SK-N-SH (cell line): ENCODE results near the gene IGSF9. TPM values are rescaled to one million over a fixed set of nuclear protein-coding genes. Genes with fewer than 3 reads are reported as not detected.

Experiments used
- CTCF ChIA-PET: fragments of 300-600, 350-600 bp; formaldehyde crosslinking; extraction: SDS; loops from one replicate; lab custom pipeline; 2021; lab: Yijun Ruan, JAX
- POLR2A ChIA-PET: fragments of 350-600 bp; sonication (Branson Sonifier 250); formaldehyde crosslinking; extraction: SDS; loops from one replicate; lab custom pipeline; 2020; ENCODE audit warnings: antibody characterized with exemption, inconsistent platforms; lab: Yijun Ruan, JAX
- DNase-seq: peaks from one replicate; pipeline ENCODE4 v3.0.0; 2012
- H2AFZ ChIP-seq: fragments of 200-600 bp; sonication (generic); 2 replicates; pipeline ENCODE4 v1.8.1; 2016; ENCODE audit warnings: antibody characterized with exemption, mild to moderate bottlenecking, low read depth
- H3F3A ChIP-seq: fragments of 200-600 bp; sonication (generic); replicated peaks from 2 replicates; pipeline ENCODE3; 2016; ENCODE audit warnings: antibody characterized with exemption, mild to moderate bottlenecking; ENCODE audit not compliant: insufficient read depth
- H3K27ac ChIP-seq, 2 experiments: fragments of 200-500 bp in 1 of 2; fragments of 200-600 bp in 1 of 2; sonication (Bioruptor generic) in 1 of 2; sonication (generic), shearing (Covaris generic) in 1 of 2; 2 replicates each; pipeline versions ENCODE4 v1.5.1 to v1.6.1; 2014 to 2016; ENCODE audit warnings: low read depth in 2 of 2, inconsistent platforms in 1 of 2, low read length in 1 of 2, mild to moderate bottlenecking in 1 of 2, mixed read lengths in 1 of 2
- H3K27me3 ChIP-seq: fragments of 200-600 bp; sonication (generic), shearing (Covaris generic); 2 replicates; pipeline ENCODE4 v1.6.1; 2016; ENCODE audit warnings: mixed run types; ENCODE audit not compliant: insufficient read depth
- H3K36me3 ChIP-seq, 2 experiments: fragments of 200-500 bp in 1 of 2; fragments of 200-600 bp in 1 of 2; sonication (Bioruptor generic) in 1 of 2; sonication (generic) in 1 of 2; replicated peaks in 1 of 2; 2 replicates each; pipeline versions ENCODE3 to v1.5.1; 2014 to 2016; ENCODE audit warnings: low read length in 1 of 2, mild to moderate bottlenecking in 1 of 2; ENCODE audit not compliant: insufficient read depth in 2 of 2, control insufficient read depth in 1 of 2
- H3K4me1 ChIP-seq, 2 experiments: fragments of 200-500 bp in 1 of 2; fragments of 200-600 bp in 1 of 2; sonication (Bioruptor generic) in 1 of 2; sonication (generic), shearing (Covaris generic) in 1 of 2; 2 replicates each; pipeline versions ENCODE4 v1.5.1 to v1.6.1; 2014 to 2016; ENCODE audit warnings: low read depth in 1 of 2, low read length in 1 of 2, mixed run types in 1 of 2; ENCODE audit not compliant: insufficient read depth in 2 of 2, control insufficient read depth in 1 of 2
- H3K4me2 ChIP-seq: fragments of 200-600 bp; sonication (generic), shearing (Covaris generic); 2 replicates; pipeline ENCODE4 v1.6.1; 2017; ENCODE audit warnings: mixed run types
- H3K4me3 ChIP-seq, 2 experiments: fragments of 200-500 bp in 1 of 2; fragments of 200-600 bp in 1 of 2; sonication (Bioruptor generic) in 1 of 2; sonication (generic), shearing (Covaris generic) in 1 of 2; 2 replicates each; pipeline versions ENCODE4 v1.5.1 to v1.8.1; 2014 to 2016; ENCODE audit warnings: low read depth in 2 of 2, inconsistent platforms in 1 of 2, low read length in 1 of 2, mild to moderate bottlenecking in 1 of 2, mixed read lengths in 1 of 2, moderate library complexity in 1 of 2
- H3K79me2 ChIP-seq: fragments of 200-600 bp; sonication (generic); 2 replicates; pipeline ENCODE4 v1.8.1; 2017; ENCODE audit warnings: mild to moderate bottlenecking; ENCODE audit not compliant: insufficient read depth
- H3K9ac ChIP-seq: fragments of 200-600 bp; sonication (generic); 2 replicates; pipeline ENCODE4 v1.6.1; 2017; ENCODE audit warnings: mixed run types
- H3K9me2 ChIP-seq: fragments of 200-600 bp; sonication (generic); 2 replicates; pipeline ENCODE4 v1.6.1; 2017; ENCODE audit warnings: mixed run types
- H3K9me3 ChIP-seq: fragments of 200-600 bp; sonication (generic); 2 replicates; pipeline ENCODE4 v1.6.1; 2017; ENCODE audit warnings: mixed run types, mild to moderate bottlenecking, moderate library complexity
- H4K20me1 ChIP-seq: fragments of 200-600 bp; sonication (generic); 2 replicates; pipeline ENCODE4 v1.6.1; 2017; ENCODE audit warnings: mild to moderate bottlenecking, mixed run types; ENCODE audit not compliant: insufficient read depth
- CHD2 ChIP-seq: fragments of 150-350 bp; IDR thresholded peaks from 2 replicates; pipeline ENCODE4 v1.6.1; 2018; ENCODE audit warnings: low read length; ENCODE audit not compliant: partially characterized antibody
- EP300 ChIP-seq, 2 experiments: IDR thresholded peaks; 2 replicates each; pipeline versions ENCODE4 v1.4.0 to v1.6.1; 2012; ENCODE audit warnings: borderline replicate concordance in 1 of 2, low read depth in 1 of 2, low read length in 1 of 2
- FOXM1 ChIP-seq: IDR thresholded peaks from 2 replicates; pipeline ENCODE4 v1.4.0; 2012; ENCODE audit warnings: low read depth, mild to moderate bottlenecking
- IRF3 ChIP-seq: fragments of 150-350 bp; IDR thresholded peaks from 2 replicates; pipeline ENCODE4 v1.6.1; 2016; ENCODE audit warnings: mild to moderate bottlenecking, low read depth, low read length
- JUND ChIP-seq: IDR thresholded peaks from 2 replicates; pipeline ENCODE4 v1.4.0; 2012
- MEF2A ChIP-seq: IDR thresholded peaks from 2 replicates; pipeline ENCODE4 v1.4.0; 2012; ENCODE audit warnings: low read depth, borderline replicate concordance
- MXI1 ChIP-seq: IDR thresholded peaks from 2 replicates; pipeline ENCODE4 v1.6.1; 2012; ENCODE audit warnings: mild to moderate bottlenecking, low read depth, low read length, improper control_type of control experiment
- NFIC ChIP-seq: IDR thresholded peaks from 2 replicates; pipeline ENCODE4 v1.4.0; 2012; ENCODE audit warnings: borderline replicate concordance
- POLR2AphosphoS5 ChIP-seq: IDR thresholded peaks from 2 replicates; pipeline ENCODE4 v1.6.1; 2012; ENCODE audit warnings: low read depth, low read length
- RCOR1 ChIP-seq: fragments of 150-350 bp; IDR thresholded peaks from 2 replicates; pipeline ENCODE4 v1.6.1; 2017; ENCODE audit warnings: antibody characterized with exemption, low read length
- REST ChIP-seq: IDR thresholded peaks from 2 replicates; pipeline ENCODE4 v1.6.1; 2012; ENCODE audit warnings: mild to moderate bottlenecking, low read depth, low read length, moderate library complexity
- RFX5 ChIP-seq: IDR thresholded peaks from 2 replicates; pipeline ENCODE4 v1.6.1; 2012; ENCODE audit warnings: mild to moderate bottlenecking, improper control_type of control experiment, low read length
- RXRA ChIP-seq: IDR thresholded peaks from 2 replicates; pipeline ENCODE4 v1.4.0; 2012; ENCODE audit warnings: low read depth, mild to moderate bottlenecking, borderline replicate concordance
- SMC3 ChIP-seq: IDR thresholded peaks from 2 replicates; pipeline ENCODE4 v1.6.1; 2012; ENCODE audit warnings: low read depth, low read length, improper control_type of control experiment
- TAF1 ChIP-seq: IDR thresholded peaks from 2 replicates; pipeline ENCODE4 v1.6.1; 2012; ENCODE audit warnings: low read depth, mild to moderate bottlenecking, low read length, moderate library complexity, borderline replicate concordance
- TCF12 ChIP-seq: IDR thresholded peaks from 2 replicates; pipeline ENCODE4 v1.4.0; 2012
- TEAD4 ChIP-seq: IDR thresholded peaks from 2 replicates; pipeline ENCODE4 v1.4.0; 2012; ENCODE audit warnings: mild to moderate bottlenecking, borderline replicate concordance; ENCODE audit not compliant: insufficient read depth
- USF2 ChIP-seq: fragments of 150-350 bp; IDR thresholded peaks from 2 replicates; pipeline ENCODE4 v1.6.1; 2017; ENCODE audit warnings: antibody characterized with exemption, low read length, low read depth, borderline replicate concordance
- ZBTB33 ChIP-seq: IDR thresholded peaks from 2 replicates; pipeline ENCODE4 v1.4.0; 2012; ENCODE audit warnings: low read depth, borderline replicate concordance
- WGBS: methylation state at CpG from one replicate; pipeline ENCODE4 v1.1.6; 2017; ENCODE audit warnings: low lambda C conversion rate; 5-methylcytosine and 5-hydroxymethylcytosine counted together
- polyA plus RNA-seq, 3 experiments: library from polyadenylated mRNA; depleted of rRNA; stranded (reverse); fragments of >200 nt; gene quantifications; 2 replicates each; pipeline ENCODE4 v1.2.3, GENCODE V29; 2012

Gene IGSF9
- polyA plus RNA-seq, 1 of the 3 experiments (the other 2 are of a cell fraction): 2.4 TPM

- Histone ChIP-seq H3K27me3 (peaks cover 2% of the 10 kb centered on the region; the same call in 1 of the 2 replicates), H3K4me2 (no peak overlapping the region), H3K27ac (no peak overlapping the region), H3K9ac (no peak overlapping the region), H3K9me3 (no peaks in the 10 kb centered on the region), H3K9me2 (no peaks in the 10 kb centered on the region), H3K79me2 (no peaks in the 10 kb centered on the region), H3F3A (no peaks in the 10 kb centered on the region), H3K36me3 (no peaks in the 10 kb centered on the region), H4K20me1 (no peaks in the 10 kb centered on the region), H2AFZ (no peak overlapping the region), H3K4me3 (no peak overlapping the region), H3K4me1 (no peaks in the 10 kb centered on the region)
- DNase-seq: no peak
- POLR2A ChIA-PET: no interaction called here
- 28% methylated on average over 3 of the region's 3 CpGs for WGBS
- CTCF ChIA-PET: interaction anchor here (1.0 to 13.1 kb wide), 3 partner anchors 14 to 48 kb away, joined by 3 to 100 read pairs (median 8); partner anchors contain the start of gene IGSF9
- TF ChIP-seq CHD2: no peak
- TF ChIP-seq MXI1: no peak
- no peak for TF ChIP-seq TCF12
- no peak for TF ChIP-seq USF2
- TF ChIP-seq EP300 (IDR thresholded peaks at IDR 0.05; ENCODE audit: borderline replicate concordance in 1 of 2, low read depth in 1 of 2, low read length in 1 of 2): no peak
- no peak for TF ChIP-seq SMC3
- no peak for TF ChIP-seq RXRA
- TF ChIP-seq RFX5: no peak
- TF ChIP-seq IRF3: no peak
Measured at GRCh38 chr1:159958719-159959380, 13.4 kb upstream of the IGSF9 start.

- 39% methylated on average over 8 of the region's 9 CpGs for WGBS
- CTCF ChIA-PET: interaction anchor here (0.5 to 13.1 kb wide), 5 partner anchors 12 to 136 kb away, joined by 3 to 100 read pairs (median 3); partner anchors contain the start of gene IGSF9
- no peak overlapping the region for H2AFZ ChIP-seq
- no peak for TF ChIP-seq JUND
- no peak for TF ChIP-seq TAF1
- no peak for TF ChIP-seq NFIC
- TF ChIP-seq RFX5: no peak
- TF ChIP-seq FOXM1: no peak
- no peak for TF ChIP-seq POLR2AphosphoS5
- TF ChIP-seq REST: no peak
- no peak for TF ChIP-seq RCOR1
- no peak for TF ChIP-seq TEAD4
- no peak for TF ChIP-seq MEF2A
- TF ChIP-seq USF2: no peak
- no peak for TF ChIP-seq ZBTB33
Measured at GRCh38 chr1:159957824-159958268, 12.4 kb upstream of the IGSF9 start.

More at GRCh38 chr1:159957824-159958268, 12.4 kb upstream of the IGSF9 start:
- Histone ChIP-seq H3K4me3 (no peak overlapping the region), H3K9ac (no peak overlapping the region), H3K9me3 (no peaks in the 10 kb centered on the region), H3K4me1 (no peaks in the 10 kb centered on the region), H3K27me3 (no peaks in the 10 kb centered on the region), H3K36me3 (no peaks in the 10 kb centered on the region), H3K9me2 (no peaks in the 10 kb centered on the region), H4K20me1 (no peaks in the 10 kb centered on the region), H3K27ac (no peak overlapping the region), H3F3A (no peaks in the 10 kb centered on the region), H3K4me2 (no peak overlapping the region), H3K79me2 (no peaks in the 10 kb centered on the region)
- no peak for DNase-seq
- POLR2A ChIA-PET: no interaction called here
